Loucy (cell line): ENCODE data around the gene SRSF9.

Source experiments
- EZH2phosphoT487 ChIP-seq: fragments of 200-600 bp; IDR thresholded peaks from 2 replicates; pipeline ENCODE4 v1.6.1; 2018; ENCODE audit warnings: antibody characterized with exemption, mild to moderate bottlenecking, moderate library complexity, borderline replicate concordance
- TF ChIP-seq, protein P1 (sequence below): fragments of 200-600 bp; sonication (generic); conservative IDR thresholded peaks from 2 replicates; pipeline ENCODE4 v1.5.1; 2014; ENCODE audit warnings: mild to moderate bottlenecking, antibody characterized with exemption, low read length

DNA sequence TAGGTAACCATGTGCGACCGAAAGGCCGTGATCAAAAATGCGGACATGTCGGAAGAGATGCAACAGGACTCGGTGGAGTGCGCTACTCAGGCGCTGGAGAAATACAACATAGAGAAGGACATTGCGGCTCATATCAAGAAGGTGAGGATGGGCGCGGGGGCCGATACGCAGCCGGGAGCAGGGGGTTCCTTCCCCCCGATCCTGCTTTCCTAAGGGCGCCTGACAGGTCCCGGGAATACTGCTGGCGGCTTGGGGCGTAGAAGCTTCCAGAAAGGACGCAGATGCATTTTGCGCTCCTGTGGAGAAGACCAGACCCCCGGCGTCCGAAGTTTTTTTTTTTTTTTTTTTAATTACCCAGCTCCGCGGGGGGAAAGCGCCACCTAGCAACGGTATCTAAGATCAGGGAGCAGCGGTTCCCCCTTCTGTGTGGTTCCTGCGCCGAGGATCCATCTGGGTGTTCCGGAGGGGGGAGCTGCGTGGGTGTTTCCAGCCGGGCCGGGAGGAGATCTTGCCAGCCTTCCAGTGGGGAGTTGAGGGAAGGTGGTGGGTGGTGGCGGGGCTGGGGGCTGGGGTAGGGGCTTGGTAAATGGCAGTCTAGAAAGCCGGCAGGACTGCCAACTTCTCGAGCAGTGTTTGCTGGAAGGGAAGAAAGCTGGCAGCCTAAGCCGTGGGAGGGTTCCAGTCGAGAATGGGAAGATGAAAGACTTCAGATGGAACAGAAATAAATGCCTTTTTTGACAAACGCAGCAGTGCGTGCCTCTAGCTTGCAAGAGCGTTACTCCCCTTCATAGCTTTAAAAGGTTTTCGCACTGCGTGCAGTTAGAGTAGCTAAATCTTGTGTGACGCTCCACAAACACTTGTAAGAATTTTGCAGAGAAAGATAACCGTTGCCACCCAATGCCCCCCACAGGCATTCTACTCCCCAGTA is 27.1 kb upstream of the SRSF9 start:
- TF ChIP-seq, protein P1, sequence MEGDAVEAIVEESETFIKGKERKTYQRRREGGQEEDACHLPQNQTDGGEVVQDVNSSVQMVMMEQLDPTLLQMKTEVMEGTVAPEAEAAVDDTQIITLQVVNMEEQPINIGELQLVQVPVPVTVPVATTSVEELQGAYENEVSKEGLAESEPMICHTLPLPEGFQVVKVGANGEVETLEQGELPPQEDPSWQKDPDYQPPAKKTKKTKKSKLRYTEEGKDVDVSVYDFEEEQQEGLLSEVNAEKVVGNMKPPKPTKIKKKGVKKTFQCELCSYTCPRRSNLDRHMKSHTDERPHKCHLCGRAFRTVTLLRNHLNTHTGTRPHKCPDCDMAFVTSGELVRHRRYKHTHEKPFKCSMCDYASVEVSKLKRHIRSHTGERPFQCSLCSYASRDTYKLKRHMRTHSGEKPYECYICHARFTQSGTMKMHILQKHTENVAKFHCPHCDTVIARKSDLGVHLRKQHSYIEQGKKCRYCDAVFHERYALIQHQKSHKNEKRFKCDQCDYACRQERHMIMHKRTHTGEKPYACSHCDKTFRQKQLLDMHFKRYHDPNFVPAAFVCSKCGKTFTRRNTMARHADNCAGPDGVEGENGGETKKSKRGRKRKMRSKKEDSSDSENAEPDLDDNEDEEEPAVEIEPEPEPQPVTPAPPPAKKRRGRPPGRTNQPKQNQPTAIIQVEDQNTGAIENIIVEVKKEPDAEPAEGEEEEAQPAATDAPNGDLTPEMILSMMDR, result peak; percentile 40
- no peak for TF ChIP-seq EZH2phosphoT487
